BJ (cell line): Measurements from ENCODE around the gene MBNL3. TPM values are rescaled to one million over a fixed set of nuclear protein-coding genes. Genes with fewer than 3 reads are reported as not detected.
A peak's percentile ranks its signal among the peaks of the same experiment; 100 is the strongest.

ENCODE experiments used
- CTCF ChIA-PET: fragments of 350-600 bp; formaldehyde crosslinking; extraction: SDS; loops from one replicate; lab custom pipeline; 2021; ENCODE audit warnings: antibody characterized with exemption, inconsistent platforms; lab: Yijun Ruan, JAX
- POLR2A ChIA-PET: fragments of 300-600 bp; sonication (Branson Sonifier 250); formaldehyde crosslinking; extraction: SDS; loops from one replicate; lab custom pipeline; 2021; ENCODE audit warnings: antibody characterized with exemption; lab: Charles Lee
- DNase-seq: peaks from one replicate; pipeline ENCODE4 v3.0.0-alpha.2; 2011; ENCODE audit warnings: low read depth
- H3K27me3 ChIP-seq: 2 replicates; pipeline ENCODE4 v1.6.0; 2011; ENCODE audit warnings: low read length; ENCODE audit not compliant: control insufficient read depth, insufficient read depth
- H3K36me3 ChIP-seq: 2 replicates; pipeline ENCODE4 v1.5.1; 2011; ENCODE audit warnings: low read length; ENCODE audit not compliant: control insufficient read depth, insufficient read depth
- H3K4me3 ChIP-seq: 2 replicates; pipeline ENCODE4 v1.5.1; 2011; ENCODE audit warnings: low read depth, mild to moderate bottlenecking, control low read depth, low read length
- polyA plus RNA-seq: library from polyadenylated mRNA; depleted of rRNA; stranded (reverse); fragments of >200 nt; gene quantifications from 2 replicates; pipeline ENCODE4 v1.2.3, GENCODE V29; 2011
- TF ChIP-seq, protein P1 (sequence below): IDR thresholded peaks from 2 replicates; pipeline ENCODE4 v1.5.1; 2011; ENCODE audit warnings: low read depth, mild to moderate bottlenecking, control low read depth, inconsistent platforms, low read length, moderate library complexity; ENCODE audit not compliant: insufficient read depth

Gene MBNL3
- polyA plus RNA-seq, 1 experiment = 1.3 TPM

DNA sequence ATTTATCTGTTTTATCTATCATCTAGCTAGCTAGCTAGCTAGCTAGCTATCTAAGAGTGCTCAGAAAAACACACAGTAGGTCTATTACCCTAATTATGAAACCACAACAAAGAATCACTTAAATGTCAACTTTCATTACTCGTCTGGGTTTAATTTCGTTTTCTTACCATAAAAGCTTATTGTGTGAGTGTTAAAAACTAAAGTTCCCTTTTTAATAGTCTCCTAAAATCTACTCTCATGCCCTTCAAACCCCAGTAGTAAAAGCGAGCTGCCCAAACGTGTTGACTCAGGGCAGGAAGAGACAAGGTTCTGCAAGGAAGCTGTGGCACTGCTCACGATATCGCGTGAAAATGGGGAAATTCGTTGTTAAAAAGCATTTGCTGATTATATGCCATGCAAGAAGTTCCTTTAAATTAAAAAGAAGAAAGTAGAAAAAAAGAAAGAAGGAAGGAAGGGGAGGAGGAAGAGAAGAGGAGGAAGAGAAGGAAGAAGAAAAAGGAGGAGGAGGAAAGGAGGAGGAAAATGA, 595 bp downstream of the MBNL3 start:
- H3K27me3 ChIP-seq = peaks cover 2% of the 10 kb centered on the region
- peak overlapping the region; percentile 44 for H3K4me3 ChIP-seq
- ChIA-PET CTCF (no interaction called here), POLR2A (no interaction called here)
- DNase-seq = no peak
- no peaks in the 10 kb centered on the region for H3K36me3 ChIP-seq
- TF ChIP-seq, protein P1, sequence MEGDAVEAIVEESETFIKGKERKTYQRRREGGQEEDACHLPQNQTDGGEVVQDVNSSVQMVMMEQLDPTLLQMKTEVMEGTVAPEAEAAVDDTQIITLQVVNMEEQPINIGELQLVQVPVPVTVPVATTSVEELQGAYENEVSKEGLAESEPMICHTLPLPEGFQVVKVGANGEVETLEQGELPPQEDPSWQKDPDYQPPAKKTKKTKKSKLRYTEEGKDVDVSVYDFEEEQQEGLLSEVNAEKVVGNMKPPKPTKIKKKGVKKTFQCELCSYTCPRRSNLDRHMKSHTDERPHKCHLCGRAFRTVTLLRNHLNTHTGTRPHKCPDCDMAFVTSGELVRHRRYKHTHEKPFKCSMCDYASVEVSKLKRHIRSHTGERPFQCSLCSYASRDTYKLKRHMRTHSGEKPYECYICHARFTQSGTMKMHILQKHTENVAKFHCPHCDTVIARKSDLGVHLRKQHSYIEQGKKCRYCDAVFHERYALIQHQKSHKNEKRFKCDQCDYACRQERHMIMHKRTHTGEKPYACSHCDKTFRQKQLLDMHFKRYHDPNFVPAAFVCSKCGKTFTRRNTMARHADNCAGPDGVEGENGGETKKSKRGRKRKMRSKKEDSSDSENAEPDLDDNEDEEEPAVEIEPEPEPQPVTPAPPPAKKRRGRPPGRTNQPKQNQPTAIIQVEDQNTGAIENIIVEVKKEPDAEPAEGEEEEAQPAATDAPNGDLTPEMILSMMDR = no peak

DNA sequence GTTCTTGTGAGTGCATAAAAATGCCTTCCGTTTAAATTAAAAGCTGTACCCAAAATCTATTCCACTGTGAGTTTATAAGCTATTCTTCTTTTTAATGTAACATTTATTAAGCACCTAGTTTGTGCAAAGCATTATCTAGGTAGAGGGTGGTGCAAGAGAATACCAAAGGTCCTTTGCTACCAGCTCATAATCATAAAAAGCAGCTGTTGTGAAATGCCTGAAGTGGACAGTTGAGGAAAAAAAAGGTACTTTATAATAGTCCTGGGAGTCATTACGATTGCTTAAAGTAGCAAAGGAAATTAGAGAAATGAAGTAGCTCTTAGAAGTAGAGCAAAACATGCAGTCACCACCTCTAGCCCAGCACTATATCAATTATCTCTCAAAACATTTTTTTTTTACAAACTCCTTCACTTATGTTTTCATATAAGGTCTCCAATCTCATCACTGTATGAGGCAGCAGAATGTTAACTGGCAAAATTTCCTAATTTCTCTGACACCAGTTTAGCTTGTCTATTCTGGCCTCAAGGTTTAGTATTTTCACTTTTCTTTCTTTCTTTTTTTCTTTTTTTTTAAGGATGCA, 2.1 kb downstream of the MBNL3 start:
- H3K27me3 ChIP-seq = peaks cover 2% of the 10 kb centered on the region; the same call in 1 of the 2 replicates
- CTCF ChIA-PET = no interaction called here
- TF ChIP-seq, protein P1 = no peak
- no peak overlapping the region for H3K4me3 ChIP-seq
- no peaks in the 10 kb centered on the region for H3K36me3 ChIP-seq
- POLR2A ChIA-PET = no interaction called here
- DNase-seq = no peak

DNA sequence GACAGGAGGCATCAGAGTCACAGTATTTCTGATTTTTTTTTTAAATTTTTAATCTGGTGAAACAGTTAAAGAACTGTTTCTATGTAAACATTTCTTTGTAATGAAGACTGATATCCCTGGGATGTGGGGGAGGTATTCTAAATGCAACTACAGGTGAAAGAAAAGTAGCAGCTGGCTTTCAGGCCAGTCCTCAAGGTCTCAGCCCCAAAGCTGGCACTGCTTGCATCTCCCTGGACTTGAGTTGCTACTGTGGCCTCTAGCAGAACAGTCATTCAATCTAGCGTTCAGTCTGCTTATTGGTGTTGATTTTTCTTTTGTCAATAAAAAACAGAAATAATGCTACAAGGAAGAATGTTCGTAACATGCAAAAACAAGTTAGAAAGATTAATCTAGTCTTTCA, 4.9 kb downstream of the MBNL3 start:
- H3K4me3 ChIP-seq = no peak overlapping the region
- CTCF ChIA-PET = interaction anchor here (0.6 kb wide), 1 partner anchor 157 kb away, joined by 6 read pairs; no protein-coding TSS in a partner anchor
- POLR2A ChIA-PET = no interaction called here
- H3K36me3 ChIP-seq = no peaks in the 10 kb centered on the region
- no peak for DNase-seq
- TF ChIP-seq, protein P1 = no peak
- H3K27me3 ChIP-seq = no peaks in the 10 kb centered on the region

DNA sequence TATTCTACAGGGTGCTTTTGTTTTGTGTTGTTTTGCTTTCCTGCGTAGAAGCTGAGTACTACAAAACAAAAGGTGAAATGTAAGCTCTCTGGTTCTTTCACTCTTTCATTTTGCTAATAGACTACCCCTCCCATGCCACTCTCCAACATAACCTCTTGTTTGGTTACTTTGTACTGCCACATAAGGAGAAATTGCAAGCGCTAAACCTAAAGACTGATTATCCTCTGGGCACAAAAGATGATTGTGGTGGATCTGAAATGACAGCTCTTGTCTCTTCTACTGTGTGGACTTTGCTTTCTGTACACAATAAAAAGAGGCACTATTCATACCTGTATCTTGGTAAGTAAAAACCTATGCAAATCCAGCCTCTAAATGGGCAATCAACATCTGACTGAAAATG, 5.3 kb downstream of the MBNL3 start:
- CTCF ChIA-PET = interaction anchor here (0.6 kb wide), 1 partner anchor 157 kb away, joined by 6 read pairs; no protein-coding TSS in a partner anchor
- Histone ChIP-seq H3K4me3 (no peak overlapping the region), H3K36me3 (no peaks in the 10 kb centered on the region), H3K27me3 (no peaks in the 10 kb centered on the region)
- TF ChIP-seq, protein P1 = no peak
- no peak for DNase-seq
- POLR2A ChIA-PET = no interaction called here

DNA sequence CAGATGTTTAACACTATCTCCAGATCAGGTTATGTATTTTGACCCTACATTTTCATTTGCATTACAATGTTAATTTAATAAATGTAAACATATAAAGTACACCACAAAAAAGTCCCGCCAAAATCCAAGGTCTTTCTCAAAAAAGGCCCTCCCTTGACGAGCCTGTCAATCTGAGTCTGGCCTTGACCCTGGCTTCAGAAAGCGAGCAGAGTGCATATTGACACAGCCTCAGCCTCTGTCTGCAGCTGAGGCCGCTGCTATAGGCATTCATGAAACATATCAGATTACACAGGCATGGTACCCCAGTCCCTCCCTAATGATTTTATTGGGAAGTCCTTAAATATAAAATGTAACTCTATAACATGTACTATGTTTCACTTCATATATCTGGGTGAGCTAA, 6.2 kb downstream of the MBNL3 start:
- Histone ChIP-seq H3K4me3 (no peak overlapping the region), H3K36me3 (no peaks in the 10 kb centered on the region), H3K27me3 (no peaks in the 10 kb centered on the region)
- POLR2A ChIA-PET = no interaction called here
- CTCF ChIA-PET = no interaction called here
- no peak for DNase-seq
- TF ChIP-seq, protein P1 = no peak
